Activated T-helper 1 cell treated with anti-CD3 and anti-CD28 coated beads, Interleukin-2, amount 50 U/mL, for 16 hours (primary cell): ENCODE measurements around the gene TSHZ3.

Experiments used
- DNase-seq, 2 donors: peaks; one replicate each; pipeline ENCODE4 v3.0.0-alpha.2; 2020; ENCODE audit warnings: low read depth in 1 of 2, low spot score in 1 of 2

Gene TSHZ3

GRCh38 chr19:31290931-31291590 lies 58.2 kb downstream of the TSHZ3 start:
- no peak for DNase-seq

GRCh38 chr19:31289976-31290375 lies 59.3 kb downstream of the TSHZ3 start:
- no peak for DNase-seq

- no peak for DNase-seq
These were observed 59.8 kb downstream of the TSHZ3 start for GRCh38 chr19:31289381-31289880.

GRCh38 chr19:31286491-31286890 lies 62.7 kb downstream of the TSHZ3 start:
- DNase-seq, result no peak

- no peak for DNase-seq
These were observed 63.5 kb downstream of the TSHZ3 start for GRCh38 chr19:31285744-31286143.

GRCh38 chr19:31284621-31285020 lies 64.6 kb downstream of the TSHZ3 start:
- DNase-seq, result no peak

- no peak for DNase-seq
These were observed 65.5 kb downstream of the TSHZ3 start for GRCh38 chr19:31283701-31284100.

GRCh38 chr19:31282346-31282745 lies 66.9 kb downstream of the TSHZ3 start:
- DNase-seq, result no peak

GRCh38 chr19:31280287-31281006 lies 68.8 kb downstream of the TSHZ3 start:
- no peak for DNase-seq

GRCh38 chr19:31279436-31279765 lies 69.8 kb downstream of the TSHZ3 start:
- DNase-seq, result no peak

GRCh38 chr19:31278555-31279435 lies 70.4 kb downstream of the TSHZ3 start:
- no peak for DNase-seq

- no peak for DNase-seq
These were observed 71.7 kb downstream of the TSHZ3 start for GRCh38 chr19:31277516-31277915.

GRCh38 chr19:31276831-31277230 lies 72.4 kb downstream of the TSHZ3 start:
- DNase-seq, result no peak

- DNase-seq, result no peak
These were observed 74.2 kb downstream of the TSHZ3 start for GRCh38 chr19:31275068-31275334.

- no peak for DNase-seq
These were observed 74.8 kb downstream of the TSHZ3 start for GRCh38 chr19:31274251-31275067.

- no peak for DNase-seq
These were observed 76.6 kb downstream of the TSHZ3 start for GRCh38 chr19:31272583-31273106.

- no peak for DNase-seq
These were observed 77.8 kb downstream of the TSHZ3 start for GRCh38 chr19:31271306-31271911.

- DNase-seq, result no peak
These were observed 78.3 kb downstream of the TSHZ3 start for GRCh38 chr19:31270897-31271296.

GRCh38 chr19:31269425-31270127 lies 79.7 kb downstream of the TSHZ3 start:
- no peak for DNase-seq
